Duodenal mucosa (tissue), 2 donors: ENCODE measurements around the gene ABCC8.

Experiments
- H3K27ac ChIP-seq: one replicate; pipeline ENCODE4 v1.7.0; 2013; ENCODE audit warnings: low read depth, low read length
- H3K27me3 ChIP-seq, 2 donors: one replicate each; pipeline ENCODE4 v1.7.0; 2013; ENCODE audit warnings: low read length in 2 of 2, control low read depth in 1 of 2; ENCODE audit not compliant: insufficient read depth in 2 of 2, control insufficient read depth in 1 of 2
- H3K36me3 ChIP-seq, 2 donors: one replicate each; pipeline ENCODE4 v1.7.0; 2013; ENCODE audit warnings: low read length in 2 of 2, control low read depth in 1 of 2; ENCODE audit not compliant: insufficient read depth in 2 of 2, control insufficient read depth in 1 of 2
- H3K4me1 ChIP-seq, 2 donors: one replicate each; pipeline ENCODE4 v1.7.0; 2013; ENCODE audit warnings: low read length in 2 of 2, control low read depth in 1 of 2; ENCODE audit not compliant: insufficient read depth in 2 of 2, control insufficient read depth in 1 of 2
- H3K4me3 ChIP-seq, 2 donors: one replicate each; pipeline ENCODE4 v1.7.0; 2013; ENCODE audit warnings: low read length in 2 of 2, low read depth in 1 of 2
- H3K9ac ChIP-seq, 2 donors: one replicate each; pipeline ENCODE4 v1.7.0; 2013; ENCODE audit warnings: low read length in 2 of 2, low read depth in 1 of 2
- H3K9me3 ChIP-seq, 2 donors: one replicate each; pipeline ENCODE4 v1.7.0; 2013; ENCODE audit warnings: low read length in 2 of 2, control low read depth in 1 of 2; ENCODE audit not compliant: control insufficient read depth in 1 of 2

Gene ABCC8

GRCh38 chr11:17410606-17411379, 65.9 kb downstream of the ABCC8 start:
- Histone ChIP-seq H3K4me3 (no peak overlapping the region), H3K36me3 (no peaks in the 10 kb centered on the region), H3K9ac (no peak overlapping the region), H3K27me3 (peaks cover 0 to 8% of the 10 kb centered on the region in 2 donors), H3K4me1 (peaks cover 4% of the 10 kb centered on the region in 2 donors), H3K27ac (no peak overlapping the region), H3K9me3 (no peaks in the 10 kb centered on the region)

GRCh38 chr11:17408641-17409040, 68.0 kb downstream of the ABCC8 start:
- no peaks in the 10 kb centered on the region for H3K9me3 ChIP-seq
- H3K27me3 ChIP-seq = peaks cover 0 to 6% of the 10 kb centered on the region in 2 donors
- no peaks in the 10 kb centered on the region for H3K36me3 ChIP-seq
- no peak overlapping the region for H3K4me3 ChIP-seq
- H3K9ac ChIP-seq = no peak overlapping the region
- peaks cover 4 to 11% of the 10 kb centered on the region in 2 donors for H3K4me1 ChIP-seq
- H3K27ac ChIP-seq = no peak overlapping the region

- H3K9me3 ChIP-seq = no peaks in the 10 kb centered on the region
- H3K9ac ChIP-seq = no peak overlapping the region
- no peaks in the 10 kb centered on the region for H3K36me3 ChIP-seq
- no peak overlapping the region for H3K4me3 ChIP-seq
- H3K4me1 ChIP-seq = peaks cover 4 to 11% of the 10 kb centered on the region in 2 donors
- peaks cover 0 to 2% of the 10 kb centered on the region in 2 donors for H3K27me3 ChIP-seq
- H3K27ac ChIP-seq = no peak overlapping the region
Measured at GRCh38 chr11:17408026-17408425, 68.6 kb downstream of the ABCC8 start.

GRCh38 chr11:17407575-17407974, 69.1 kb downstream of the ABCC8 start:
- peaks cover 0 to 2% of the 10 kb centered on the region in 2 donors for H3K27me3 ChIP-seq
- no peak overlapping the region for H3K27ac ChIP-seq
- H3K4me3 ChIP-seq = no peak overlapping the region
- no peak overlapping the region for H3K9ac ChIP-seq
- H3K4me1 ChIP-seq = peaks cover 4 to 11% of the 10 kb centered on the region in 2 donors
- H3K9me3 ChIP-seq = no peaks in the 10 kb centered on the region
- no peaks in the 10 kb centered on the region for H3K36me3 ChIP-seq

- no peaks in the 10 kb centered on the region for H3K36me3 ChIP-seq
- no peak overlapping the region for H3K9ac ChIP-seq
- H3K4me3 ChIP-seq = no peak overlapping the region
- peaks cover 4 to 11% of the 10 kb centered on the region in 2 donors for H3K4me1 ChIP-seq
- H3K27me3 ChIP-seq = peaks cover 0 to 2% of the 10 kb centered on the region in 2 donors
- no peak overlapping the region for H3K27ac ChIP-seq
- no peaks in the 10 kb centered on the region for H3K9me3 ChIP-seq
Measured at GRCh38 chr11:17406818-17407149, 69.9 kb downstream of the ABCC8 start.

- H3K4me1 ChIP-seq = peaks cover 4 to 11% of the 10 kb centered on the region in 2 donors
- H3K27ac ChIP-seq = no peak overlapping the region
- no peak overlapping the region for H3K4me3 ChIP-seq
- peaks cover 0 to under 1% of the 10 kb centered on the region in 2 donors for H3K27me3 ChIP-seq
- no peak overlapping the region for H3K9ac ChIP-seq
- H3K36me3 ChIP-seq = no peaks in the 10 kb centered on the region
- H3K9me3 ChIP-seq = no peaks in the 10 kb centered on the region
Measured at GRCh38 chr11:17406082-17406817, 70.4 kb downstream of the ABCC8 start.

GRCh38 chr11:17405232-17406005, 71.2 kb downstream of the ABCC8 start:
- peaks cover 4 to 11% of the 10 kb centered on the region in 2 donors for H3K4me1 ChIP-seq
- H3K4me3 ChIP-seq = no peak overlapping the region
- no peak overlapping the region for H3K9ac ChIP-seq
- H3K27ac ChIP-seq = no peak overlapping the region
- H3K36me3 ChIP-seq = no peaks in the 10 kb centered on the region
- H3K9me3 ChIP-seq = no peaks in the 10 kb centered on the region
- H3K27me3 ChIP-seq = no peaks in the 10 kb centered on the region

GRCh38 chr11:17403980-17404759, 72.5 kb downstream of the ABCC8 start:
- Histone ChIP-seq H3K36me3 (no peaks in the 10 kb centered on the region), H3K27me3 (no peaks in the 10 kb centered on the region), H3K9ac (no peak overlapping the region), H3K27ac (no peak overlapping the region), H3K9me3 (no peaks in the 10 kb centered on the region), H3K4me1 (peaks cover 4 to 11% of the 10 kb centered on the region in 2 donors), H3K4me3 (no peak overlapping the region)

GRCh38 chr11:17402486-17402885, 74.2 kb downstream of the ABCC8 start:
- Histone ChIP-seq H3K27me3 (no peaks in the 10 kb centered on the region), H3K9ac (no peak overlapping the region), H3K4me1 (peaks cover 4 to 11% of the 10 kb centered on the region in 2 donors), H3K9me3 (no peaks in the 10 kb centered on the region), H3K27ac (no peak overlapping the region), H3K4me3 (no peak overlapping the region), H3K36me3 (no peaks in the 10 kb centered on the region)
